Muscle layer of colon (tissue), 2 donors: ENCODE results near the gene NHLRC3.

Experiments
- H3K27ac ChIP-seq: one replicate; pipeline ENCODE4 v1.7.0; 2013; ENCODE audit warnings: low read depth, mild to moderate bottlenecking, low read length, moderate library complexity
- H3K27me3 ChIP-seq, 2 donors: one replicate each; pipeline ENCODE4 v1.7.0; 2013; ENCODE audit warnings: low read length in 2 of 2, mild to moderate bottlenecking in 2 of 2; ENCODE audit not compliant: insufficient read depth in 2 of 2, control insufficient read depth in 1 of 2
- H3K36me3 ChIP-seq: one replicate; pipeline ENCODE4 v1.7.0; 2013; ENCODE audit warnings: mild to moderate bottlenecking, low read length; ENCODE audit not compliant: insufficient read depth
- H3K4me1 ChIP-seq: one replicate; pipeline ENCODE4 v1.7.0; 2013; ENCODE audit warnings: mild to moderate bottlenecking, low read length; ENCODE audit not compliant: insufficient read depth
- H3K4me3 ChIP-seq, 2 donors: one replicate each; pipeline ENCODE4 v1.7.0; 2013; ENCODE audit warnings: low read length in 2 of 2, low read depth in 1 of 2, mild to moderate bottlenecking in 1 of 2, moderate library complexity in 1 of 2
- H3K9ac ChIP-seq: one replicate; pipeline ENCODE4 v1.7.0; 2013; ENCODE audit warnings: low read length
- H3K9me3 ChIP-seq: one replicate; pipeline ENCODE4 v1.7.0; 2013; ENCODE audit warnings: mild to moderate bottlenecking, low read length
- donor health status: abdominal sarcoma.
- donor health status: Adenocarcinoma of cecum.

NHLRC3 gene

GRCh38 chr13:39091586-39091985 lies 53.3 kb downstream of the NHLRC3 start:
- Histone ChIP-seq H3K9me3 (no peaks in the 10 kb centered on the region), H3K27me3 (no peaks in the 10 kb centered on the region), H3K36me3 (no peaks in the 10 kb centered on the region), H3K4me1 (no peaks in the 10 kb centered on the region), H3K27ac (no peak overlapping the region), H3K4me3 (no peak overlapping the region), H3K9ac (no peak overlapping the region)

- no peak overlapping the region for H3K4me3 ChIP-seq
- no peaks in the 10 kb centered on the region for H3K4me1 ChIP-seq
- no peak overlapping the region for H3K27ac ChIP-seq
- H3K9me3 ChIP-seq: no peaks in the 10 kb centered on the region
- no peaks in the 10 kb centered on the region for H3K36me3 ChIP-seq
- H3K9ac ChIP-seq: no peak overlapping the region
- no peaks in the 10 kb centered on the region for H3K27me3 ChIP-seq
These were observed 57.2 kb downstream of the NHLRC3 start for GRCh38 chr13:39095500-39095899.

- Histone ChIP-seq H3K4me1 (no peaks in the 10 kb centered on the region), H3K4me3 (no peak overlapping the region), H3K27me3 (no peaks in the 10 kb centered on the region), H3K36me3 (no peaks in the 10 kb centered on the region), H3K9ac (no peak overlapping the region), H3K9me3 (no peaks in the 10 kb centered on the region), H3K27ac (no peak overlapping the region)
These were observed 61.0 kb downstream of the NHLRC3 start for GRCh38 chr13:39099231-39099630.
